OCI-LY3 (cell line): ENCODE data around the gene POLN.

Source experiments
- EZH2phosphoT487 ChIP-seq: fragments of 200-600 bp; shearing (Covaris generic); IDR thresholded peaks from 2 replicates; pipeline ENCODE4 v1.6.1; 2018; ENCODE audit warnings: antibody characterized with exemption, mixed run types, low read depth
- TF ChIP-seq, protein P1 (sequence below): fragments of 200-600, 300-600 bp; sonication (generic); IDR thresholded peaks from 2 replicates; pipeline ENCODE4 v1.5.1; 2014; ENCODE audit warnings: antibody characterized with exemption, low read length, low read depth

DNA sequence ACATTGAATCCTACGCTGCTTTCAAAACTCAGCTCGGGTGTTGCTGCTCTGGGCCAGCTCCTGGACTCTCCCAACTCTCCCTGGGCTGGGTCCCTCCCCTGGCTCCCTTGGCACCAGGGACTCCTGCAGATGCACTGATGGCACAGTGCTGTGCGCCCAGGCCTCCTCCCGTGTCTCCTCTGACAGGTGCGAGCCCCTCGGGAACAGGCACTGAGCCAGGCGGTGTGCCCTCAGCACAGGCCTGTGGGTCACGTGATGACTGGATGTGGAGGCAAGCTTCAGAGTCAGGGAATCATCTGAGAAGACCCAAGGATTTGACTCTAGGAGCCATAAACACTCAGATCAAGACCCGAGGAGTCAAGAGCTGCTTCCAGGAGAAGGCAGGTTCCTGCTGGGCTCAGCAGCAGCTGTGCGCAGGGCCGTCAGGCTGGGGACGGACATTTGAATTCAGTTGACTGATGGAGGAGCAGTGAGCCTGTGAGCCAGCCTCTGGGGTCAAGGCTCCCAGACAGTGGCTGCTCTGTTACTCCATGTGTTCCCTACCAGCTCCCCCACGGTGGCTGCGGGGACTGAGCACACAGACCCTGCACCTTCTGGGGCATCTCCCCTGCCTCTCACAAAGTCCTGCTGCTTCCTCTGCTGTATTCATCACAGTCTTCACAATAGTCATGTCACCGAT is 149.8 kb downstream of the POLN start:
- TF ChIP-seq, protein P1, sequence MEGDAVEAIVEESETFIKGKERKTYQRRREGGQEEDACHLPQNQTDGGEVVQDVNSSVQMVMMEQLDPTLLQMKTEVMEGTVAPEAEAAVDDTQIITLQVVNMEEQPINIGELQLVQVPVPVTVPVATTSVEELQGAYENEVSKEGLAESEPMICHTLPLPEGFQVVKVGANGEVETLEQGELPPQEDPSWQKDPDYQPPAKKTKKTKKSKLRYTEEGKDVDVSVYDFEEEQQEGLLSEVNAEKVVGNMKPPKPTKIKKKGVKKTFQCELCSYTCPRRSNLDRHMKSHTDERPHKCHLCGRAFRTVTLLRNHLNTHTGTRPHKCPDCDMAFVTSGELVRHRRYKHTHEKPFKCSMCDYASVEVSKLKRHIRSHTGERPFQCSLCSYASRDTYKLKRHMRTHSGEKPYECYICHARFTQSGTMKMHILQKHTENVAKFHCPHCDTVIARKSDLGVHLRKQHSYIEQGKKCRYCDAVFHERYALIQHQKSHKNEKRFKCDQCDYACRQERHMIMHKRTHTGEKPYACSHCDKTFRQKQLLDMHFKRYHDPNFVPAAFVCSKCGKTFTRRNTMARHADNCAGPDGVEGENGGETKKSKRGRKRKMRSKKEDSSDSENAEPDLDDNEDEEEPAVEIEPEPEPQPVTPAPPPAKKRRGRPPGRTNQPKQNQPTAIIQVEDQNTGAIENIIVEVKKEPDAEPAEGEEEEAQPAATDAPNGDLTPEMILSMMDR = no peak
- TF ChIP-seq EZH2phosphoT487 = no peak
